DMS 273 (cell line): Measurements from ENCODE around the gene ABHD8.

Experiments used
- DNase-seq: peaks from one replicate; lab custom pipeline; 2025; ENCODE audit not compliant: unreplicated experiment; lab: John Stamatoyannopoulos, UW

The ABHD8 gene

GRCh38 chr19:17323300-17323963 is 20.2 kb upstream of the ABHD8 start:
- DNase-seq: no peak

- no peak for DNase-seq
These were observed 19.6 kb upstream of the ABHD8 start for GRCh38 chr19:17322854-17323253.

GRCh38 chr19:17321655-17322489 is 18.6 kb upstream of the ABHD8 start:
- DNase-seq: no peak

- no peak for DNase-seq
These were observed 17.2 kb upstream of the ABHD8 start for GRCh38 chr19:17320435-17320834.

GRCh38 chr19:17319473-17320238 is 16.4 kb upstream of the ABHD8 start:
- DNase-seq: no peak

- DNase-seq: no peak
These were observed 15.7 kb upstream of the ABHD8 start for GRCh38 chr19:17318966-17319365.

- no peak for DNase-seq
These were observed 10.9 kb upstream of the ABHD8 start for GRCh38 chr19:17314007-17314593.

GRCh38 chr19:17312189-17313113 is 9.2 kb upstream of the ABHD8 start:
- DNase-seq: no peak

GRCh38 chr19:17311455-17312188 is 8.4 kb upstream of the ABHD8 start:
- no peak for DNase-seq

- DNase-seq: peak; percentile 44
These were observed 6.8 kb upstream of the ABHD8 start for GRCh38 chr19:17309965-17310461.

- peak; percentile 100 for DNase-seq
These were observed 6.2 kb upstream of the ABHD8 start, which contains the start of gene DDA1 for GRCh38 chr19:17309198-17309964. TSS of gene DDA1 (plus strand) at chr19:17309563. CDS start at chr19:17309655, 92 bp downstream.

- DNase-seq: no peak
These were observed 4.7 kb upstream of the ABHD8 start for GRCh38 chr19:17307876-17308377.

GRCh38 chr19:17306285-17306714 is 3.1 kb upstream of the ABHD8 start:
- DNase-seq: peak; percentile 68

- DNase-seq: peak; percentile 100
These were observed 2.5 kb upstream of the ABHD8 start, which contains the start of gene MRPL34 for GRCh38 chr19:17305517-17306284. TSS of gene MRPL34 (plus strand) at chr19:17305872. CDS start at chr19:17305893, 21 bp downstream.

- no peak for DNase-seq
These were observed 1.9 kb upstream of the ABHD8 start for GRCh38 chr19:17305216-17305516.

- DNase-seq: peak; percentile 35
These were observed 1.4 kb upstream of the ABHD8 start for GRCh38 chr19:17304386-17305215.

- peak; percentile 34 for DNase-seq
These were observed 679 bp upstream of the ABHD8 start for GRCh38 chr19:17303940-17304267.
